ENCODE measurements around the gene NACC2. TPM values are rescaled to one million over a fixed set of nuclear protein-coding genes. Genes with fewer than 3 reads are reported as not detected.
A peak's percentile ranks its signal among the peaks of the same experiment; 100 is the strongest.

The NACC2 gene
- total and polyA plus RNA-seq, 2 of the 8 experiments (the other 6 are each of a cell fraction or from before 2014, with no cell fraction given): 8.3 to 14.0 TPM

DNA sequence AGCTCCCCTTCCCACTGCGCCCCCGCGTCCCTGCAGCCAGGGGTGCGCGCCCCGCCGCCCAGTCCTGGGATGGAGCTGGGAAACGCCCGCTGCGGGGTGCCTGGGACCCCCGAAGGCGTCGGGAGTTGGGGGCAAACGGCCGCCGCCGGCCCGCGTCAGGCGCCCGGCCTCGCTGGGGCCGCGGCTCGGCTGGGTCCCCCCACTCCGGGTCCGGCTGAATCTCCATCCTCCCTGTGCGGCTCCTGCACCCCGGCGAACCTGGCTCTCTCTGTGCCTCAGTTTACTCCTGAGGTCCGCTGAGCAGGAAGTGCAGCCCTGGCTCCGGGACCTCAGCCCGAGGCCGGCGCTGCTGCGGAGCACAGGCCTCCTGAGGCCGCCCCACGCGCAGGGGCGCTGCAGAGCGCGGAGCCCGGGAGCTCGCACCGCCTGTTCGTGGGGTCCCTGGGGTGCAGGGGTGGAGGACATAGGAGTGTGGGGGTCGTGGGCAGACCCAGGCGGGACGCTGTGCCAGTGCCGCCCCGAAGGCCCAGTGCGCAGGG is 37.5 kb upstream of the NACC2 start:
- Histone ChIP-seq H2BK5ac (ENCODE audit: low read depth, low read length) (no peak overlapping the region), H3K4ac (replicated peaks; ENCODE audit: insufficient read length, low read depth, low read length) (peak overlapping the region; percentile 53), H3K18ac (ENCODE audit: extremely low read depth, low read length) (no peak overlapping the region), H2BK12ac (ENCODE audit: low read depth, low read length) (no peak overlapping the region), H4K91ac (replicated peaks; ENCODE audit: insufficient read length, low read length) (peak overlapping the region; percentile 26), H4K8ac (ENCODE audit: extremely low read depth, insufficient read depth, low read length) (no peak overlapping the region; the same call in 1 of the 2 replicates), H4K5ac (ENCODE audit: insufficient read length, low read depth, low read length) (no peak overlapping the region), H2AK5ac (ENCODE audit: low read depth, low read length) (no peak overlapping the region), H3K56ac (replicated peaks; ENCODE audit: insufficient read length, low read depth, low read length) (no peak overlapping the region), H4K20me1 (replicated peaks in 1 of 2; ENCODE audit: control insufficient read depth in 1 of 2, insufficient read depth in 2 of 2, low read length in 2 of 2) (no peaks in the 10 kb centered on the region), H3K36me3 (ENCODE audit: control insufficient read depth in 2 of 4, insufficient read depth in 4 of 4, low read length in 3 of 4) (no peaks in the 10 kb centered on the region), H3K4me1 (replicated peaks in 1 of 4; ENCODE audit: control insufficient read depth in 3 of 4, insufficient read depth in 4 of 4, low read length in 3 of 4) (peaks cover 0 to 20% (median 11%) of the 10 kb centered on the region in 4 experiments; a peak in 5 of 7 replicates), H2BK20ac (ENCODE audit: low read length) (no peak overlapping the region), H3K9me3 (ENCODE audit: insufficient read depth in 2 of 2, low read depth in 1 of 2, low read length in 1 of 2) (no peaks in the 10 kb centered on the region), H3K9ac (replicated peaks in 1 of 4; ENCODE audit: extremely low read depth in 1 of 4, low read depth in 3 of 4, low read length in 3 of 4) (no peak overlapping the region), H3K27me3 (replicated peaks in 1 of 4; ENCODE audit: control insufficient read depth in 3 of 4, extremely low read depth in 1 of 4, insufficient read depth in 3 of 4, low read length in 3 of 4) (peaks cover 4 to 29% (median 22%) of the 10 kb centered on the region in 4 experiments; a peak in 6 of 7 replicates), H2BK15ac (ENCODE audit: low read length) (no peak overlapping the region), H3K14ac (ENCODE audit: insufficient read length) (no peak overlapping the region), H2AFZ (ENCODE audit: low read length) (no peak overlapping the region), H3K27ac (ENCODE audit: low read depth, low read length) (no peak overlapping the region), H2BK120ac (replicated peaks; ENCODE audit: low read depth, low read length) (no peak overlapping the region), H3K79me1 (ENCODE audit: low read depth, low read length) (no peaks in the 10 kb centered on the region), H3K79me2 (ENCODE audit: control insufficient read depth in 1 of 2, insufficient read depth in 2 of 2, low read length in 2 of 2) (no peaks in the 10 kb centered on the region), H3K23ac (ENCODE audit: insufficient read length) (no peak overlapping the region), H3K23me2 (ENCODE audit: low read depth, low read length) (peaks cover 4% of the 10 kb centered on the region; the same call in 1 of the 2 replicates), H3K4me2 (ENCODE audit: insufficient read depth in 1 of 2, low read depth in 2 of 2, low read length in 2 of 2) (peak overlapping the region; percentile 34 to 87), H3K4me3 (ENCODE audit: extremely low read depth in 1 of 4, insufficient read depth in 2 of 4, low read depth in 3 of 4, low read length in 4 of 4) (peak overlapping the region; percentile 29 to 65 (median 39); a peak in 7 of 8 replicates)
- TF ChIP-seq GTF2F1 (IDR thresholded peaks at IDR 0.05; ENCODE audit: borderline replicate concordance, low read depth, low read length) (no peak), KDM1A (IDR thresholded peaks at IDR 0.05; ENCODE audit: borderline replicate concordance, low read length) (no peak), EZH2 (IDR thresholded peaks at IDR 0.05; ENCODE audit: low read depth, low read length, severe bottlenecking) (no peak), CHD1 (IDR thresholded peaks at IDR 0.05; ENCODE audit: low read depth, low read length) (no peak), KDM4A (IDR thresholded peaks at IDR 0.05; ENCODE audit: low read depth, low read length, severe bottlenecking) (peak; percentile 28), POLR2A (IDR thresholded peaks at IDR 0.05; ENCODE audit: control extremely low read depth in 1 of 2, low read depth in 2 of 2, low read length in 2 of 2) (no peak), RXRA (IDR thresholded peaks at IDR 0.05; ENCODE audit: insufficient read depth, low read depth, low read length) (no peak), CREB1 (IDR thresholded peaks at IDR 0.05) (no peak), CHD2 (IDR thresholded peaks at IDR 0.05; ENCODE audit: low read length) (no peak)
- WGBS, 2 experiments (ENCODE audit: extremely low coverage in 1 of 2, insufficient coverage in 1 of 2, insufficient read length in 1 of 2, insufficient replicate concordance in 2 of 2, low coverage in 1 of 2, low lambda C conversion rate in 2 of 2, missing lambda C conversion rate in 1 of 2): 23% methylated on average over 37 of the region's 52 CpGs; no CpG with 5 or more reads in 1 of the 2 experiments
- ChIA-PET POLR2A (ENCODE audit: partially characterized antibody) (interaction anchor here (0.7 to 1.1 kb wide), 3 partner anchors 28 to 171 kb away, joined by 3 read pairs; partner anchors contain the start of gene UBAC1), CTCF (ENCODE audit: partially characterized antibody) (interaction anchor here (0.5 to 2.3 kb wide), 8 partner anchors 10 to 368 kb away, joined by 3 to 9 read pairs (median 4); no protein-coding TSS in a partner anchor)
- DNase-seq (ENCODE audit: low read depth in 1 of 2, low spot score in 2 of 2): no peak
- FAIRE-seq: no peak
